DMS79 treated with DMSO at 0.1 percent for 48 hours (cell line): ENCODE data around the gene XKR3.
"Not testable (repeated sequence)": the region's sequence is repeated elsewhere in the genome, so short reads cannot be mapped to it uniquely, and the experiment has no call there.

Experiments
- DNase-seq: peaks from one replicate; lab custom pipeline; 2025; lab: John Stamatoyannopoulos, UW

The XKR3 gene

DNA sequence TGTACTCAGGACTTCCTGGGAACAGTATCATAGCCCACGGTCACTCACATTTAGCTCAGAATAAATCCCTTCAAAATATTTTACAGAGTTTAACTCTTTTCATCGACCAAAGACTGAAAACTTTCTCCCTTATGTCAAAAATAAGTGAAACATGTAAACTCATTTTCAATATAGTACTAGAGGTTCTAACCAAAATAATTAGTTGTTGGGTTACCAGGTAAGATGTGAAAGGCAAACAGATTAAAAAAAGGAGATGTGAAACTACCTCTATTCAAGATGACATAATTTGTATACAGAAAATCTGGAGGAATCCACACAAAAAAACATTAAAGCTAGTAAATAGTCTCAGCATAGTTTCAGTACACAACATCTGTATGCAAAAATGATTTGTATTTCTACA is 20.3 kb downstream of the XKR3 start:
- no peak for DNase-seq

DNA sequence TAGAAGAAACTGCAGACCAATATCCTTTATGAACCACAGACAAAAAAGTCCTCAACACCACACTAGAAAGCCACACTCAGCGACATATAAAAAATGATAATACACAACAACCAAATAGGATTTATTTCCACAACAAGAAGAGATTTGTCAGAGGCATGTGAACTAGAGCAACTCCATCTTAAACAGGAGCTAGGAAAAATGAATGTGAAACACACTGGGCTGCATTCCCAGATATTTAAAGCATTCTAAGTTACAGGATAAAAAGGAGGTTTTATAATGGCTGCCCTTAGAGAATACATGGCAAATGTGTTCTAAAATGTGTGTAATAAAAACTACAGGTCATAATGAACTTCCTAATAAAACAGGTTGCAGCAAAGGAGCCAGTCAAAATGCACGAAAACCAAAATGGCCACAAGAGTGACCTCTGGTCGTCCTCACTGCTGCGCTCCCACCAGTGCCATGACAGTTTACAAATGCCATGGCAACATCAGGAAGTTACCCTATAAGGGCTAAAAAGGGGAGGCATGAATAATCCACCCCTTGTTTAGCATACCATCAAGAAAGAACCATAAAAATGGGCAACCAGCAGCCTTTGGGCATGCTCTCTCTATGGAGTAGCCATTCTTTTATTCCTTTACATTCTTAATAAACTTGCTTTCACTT is 21.8 kb downstream of the XKR3 start:
- no peak for DNase-seq

DNA sequence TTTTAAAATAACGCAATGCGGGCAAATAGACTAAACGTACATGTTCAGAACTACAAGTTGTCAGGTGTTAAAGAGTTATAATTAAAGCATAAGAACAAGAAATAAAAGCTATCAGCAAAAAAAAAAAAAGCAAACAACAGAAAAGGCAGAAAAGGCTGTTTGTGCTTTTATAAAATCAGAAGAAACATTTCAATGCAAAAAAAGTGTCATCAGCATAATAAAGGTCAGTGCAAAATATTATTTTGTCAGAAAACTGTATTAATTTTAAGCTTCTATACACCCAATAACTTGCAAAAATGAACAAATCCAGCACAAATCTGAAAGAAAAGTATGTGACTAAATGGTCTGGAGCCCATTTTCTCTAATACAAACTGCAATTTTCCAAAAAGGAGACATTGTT is 23.6 kb downstream of the XKR3 start:
- DNase-seq: no peak

DNA sequence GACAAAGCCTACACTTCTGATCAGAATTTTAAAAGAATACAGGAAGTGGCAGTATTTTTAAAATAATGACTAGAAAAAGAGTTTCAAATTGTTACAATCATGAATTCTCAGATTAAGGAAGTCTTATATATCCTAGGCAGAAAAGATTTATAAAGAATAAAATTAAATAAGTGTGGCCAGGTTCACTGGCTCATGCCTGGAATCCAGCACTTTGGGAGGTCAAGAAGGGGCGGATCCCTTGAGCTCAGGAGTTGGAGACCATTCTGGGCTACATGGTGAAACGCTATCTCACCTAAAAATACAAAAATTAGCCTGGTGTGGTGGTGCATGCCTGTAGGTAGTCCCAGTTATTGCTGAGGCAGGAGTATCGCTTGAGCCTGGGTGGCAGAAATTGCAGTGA is 24.1 kb downstream of the XKR3 start:
- DNase-seq: no peak

DNA sequence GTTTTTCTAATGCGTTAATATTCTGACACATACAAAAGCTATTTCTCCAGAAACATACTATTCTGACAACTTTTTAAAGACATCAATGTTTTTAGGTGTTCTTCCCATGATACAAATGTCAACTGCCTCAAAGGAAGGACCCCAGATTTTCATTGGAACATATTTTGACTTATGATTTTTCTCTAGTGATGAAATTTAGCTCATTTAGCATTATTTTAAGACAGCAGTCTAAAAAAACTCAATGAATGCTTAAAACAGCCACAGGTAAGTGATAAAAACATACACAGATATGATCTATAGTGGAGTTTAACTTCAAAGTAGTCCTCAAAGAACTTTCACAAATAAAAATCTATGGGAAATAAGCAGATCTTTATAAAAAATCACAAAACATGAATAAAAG is 24.9 kb downstream of the XKR3 start:
- DNase-seq: no peak

DNA sequence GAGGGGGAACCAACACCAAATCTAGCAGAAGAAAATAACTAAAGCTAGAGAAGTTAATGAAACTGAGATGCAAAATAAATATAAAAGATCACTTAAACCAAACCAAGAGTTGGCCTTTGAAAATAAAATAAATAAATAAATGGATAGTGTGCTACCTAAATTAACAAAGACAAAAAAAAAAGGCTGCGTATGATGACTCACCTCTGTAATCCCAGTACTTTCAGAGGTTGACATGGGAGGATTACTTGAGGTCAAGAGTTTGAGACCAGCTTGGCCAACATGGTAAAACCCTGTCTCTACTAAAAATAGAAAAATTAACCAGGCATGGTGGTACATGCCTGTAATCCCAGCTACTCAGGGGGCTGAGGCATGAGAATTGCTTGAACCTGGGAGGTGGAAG is 29.7 kb downstream of the XKR3 start:
- DNase-seq: not testable (repeated sequence)

DNA sequence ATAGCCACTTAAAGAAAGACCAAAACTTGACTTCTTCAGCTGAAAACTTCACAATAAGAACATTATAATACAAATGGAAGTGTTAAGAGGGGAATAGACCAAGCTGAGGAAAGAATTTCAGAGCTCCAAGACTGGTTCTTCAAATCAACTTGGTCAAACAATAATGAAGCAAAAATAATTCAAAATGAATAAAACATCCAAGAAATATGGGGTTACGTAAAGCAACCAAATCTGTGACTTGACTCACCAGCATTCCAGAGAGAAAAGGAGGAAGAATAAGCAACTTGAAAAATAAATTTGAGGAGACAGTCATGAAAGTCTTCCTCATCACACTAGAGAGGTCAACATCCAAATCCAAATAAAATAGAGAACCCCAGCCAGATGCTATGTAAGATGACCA is 31.4 kb downstream of the XKR3 start:
- no peak for DNase-seq

DNA sequence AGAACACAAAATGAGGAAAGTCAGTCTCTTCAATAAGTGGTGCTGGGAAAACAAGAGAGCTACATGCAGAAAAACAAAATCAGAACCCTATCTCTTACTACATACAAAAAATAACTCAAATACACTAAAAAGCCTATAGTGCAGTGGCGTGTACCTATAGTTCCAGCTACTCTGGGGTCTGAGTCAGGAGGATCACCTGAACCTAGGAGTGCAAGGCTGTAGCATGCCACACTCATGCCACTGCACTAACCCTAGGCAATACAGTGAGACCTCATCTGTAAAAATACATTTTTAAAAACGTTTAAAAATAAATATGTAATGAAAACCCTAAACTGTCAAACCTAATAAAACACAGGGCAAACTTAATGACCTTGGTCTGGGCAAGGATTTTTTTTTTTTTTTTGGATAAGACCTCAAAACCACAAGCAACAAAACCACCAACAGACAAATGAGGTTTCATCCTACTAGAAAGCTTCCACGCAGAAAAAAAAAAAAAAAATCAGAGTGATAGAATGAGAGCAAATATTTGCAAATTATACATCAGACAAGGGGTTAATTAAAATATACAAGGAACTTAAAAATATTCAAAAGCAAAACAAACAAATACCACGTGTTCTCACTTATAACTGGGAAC is 35.2 kb downstream of the XKR3 start:
- no peak for DNase-seq

DNA sequence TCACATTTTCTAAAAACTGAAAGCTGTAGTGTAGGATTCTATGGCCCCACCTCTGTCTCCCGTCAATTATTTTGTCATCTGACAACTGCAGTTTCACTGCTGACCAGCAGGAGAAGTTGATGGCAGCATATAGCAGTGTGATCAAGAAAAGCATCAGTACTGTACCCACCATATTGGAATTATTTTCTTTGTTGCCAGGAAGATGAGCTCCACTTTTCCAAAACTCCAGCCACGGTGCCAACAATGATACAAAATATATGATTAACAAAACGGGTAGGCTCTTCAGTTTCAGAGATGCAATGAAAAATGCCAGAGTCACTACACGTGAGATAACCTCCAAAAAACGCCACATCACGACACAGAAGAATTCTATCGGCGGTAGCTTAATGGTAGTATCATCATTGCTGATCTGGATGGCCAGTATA is 41.3 kb downstream of the XKR3 start:
- no peak for DNase-seq

DNA sequence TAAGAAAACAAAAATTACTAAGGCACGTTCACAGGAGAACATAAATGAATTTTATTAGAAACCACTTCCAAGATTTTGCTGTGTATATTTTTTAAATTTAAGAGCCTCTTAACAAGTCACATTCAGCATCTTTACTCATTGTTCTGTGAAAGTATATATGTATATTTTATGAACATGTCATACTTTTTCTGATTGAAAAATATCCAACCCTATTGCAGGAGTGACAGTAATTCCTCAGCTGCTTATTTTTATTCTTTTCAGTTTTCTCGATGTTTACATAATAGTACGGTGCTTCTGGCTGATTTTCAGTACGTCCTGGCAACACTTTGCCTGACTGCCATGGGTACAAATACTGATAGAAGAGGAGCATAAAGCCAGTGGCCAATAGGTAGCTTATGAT is 41.8 kb downstream of the XKR3 start:
- DNase-seq: no peak

DNA sequence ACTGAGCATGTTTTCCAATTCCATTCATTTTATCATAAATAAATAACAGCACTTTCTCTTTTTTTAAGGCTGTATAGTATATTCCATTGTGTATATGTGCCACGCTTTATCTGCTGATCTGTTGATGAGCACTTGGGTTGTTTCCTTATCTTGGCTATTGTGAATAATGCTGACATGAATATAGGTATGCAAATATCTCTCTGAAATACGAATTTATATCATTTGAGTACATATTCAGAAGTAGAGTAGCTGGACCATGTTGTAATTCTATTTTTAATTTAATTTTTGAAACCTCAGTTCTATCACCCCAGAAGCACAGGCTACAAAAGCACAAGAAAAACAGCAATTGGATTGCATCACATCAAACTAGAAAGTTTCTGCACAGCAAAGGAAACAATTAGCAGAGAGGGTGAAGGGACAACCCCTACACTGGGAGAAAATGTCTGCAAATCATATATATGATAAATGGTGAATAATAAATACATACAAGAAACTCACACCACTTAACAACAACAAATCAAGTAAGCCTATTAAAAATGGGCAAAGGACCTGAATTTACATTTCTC is 43.4 kb downstream of the XKR3 start:
- no peak for DNase-seq

DNA sequence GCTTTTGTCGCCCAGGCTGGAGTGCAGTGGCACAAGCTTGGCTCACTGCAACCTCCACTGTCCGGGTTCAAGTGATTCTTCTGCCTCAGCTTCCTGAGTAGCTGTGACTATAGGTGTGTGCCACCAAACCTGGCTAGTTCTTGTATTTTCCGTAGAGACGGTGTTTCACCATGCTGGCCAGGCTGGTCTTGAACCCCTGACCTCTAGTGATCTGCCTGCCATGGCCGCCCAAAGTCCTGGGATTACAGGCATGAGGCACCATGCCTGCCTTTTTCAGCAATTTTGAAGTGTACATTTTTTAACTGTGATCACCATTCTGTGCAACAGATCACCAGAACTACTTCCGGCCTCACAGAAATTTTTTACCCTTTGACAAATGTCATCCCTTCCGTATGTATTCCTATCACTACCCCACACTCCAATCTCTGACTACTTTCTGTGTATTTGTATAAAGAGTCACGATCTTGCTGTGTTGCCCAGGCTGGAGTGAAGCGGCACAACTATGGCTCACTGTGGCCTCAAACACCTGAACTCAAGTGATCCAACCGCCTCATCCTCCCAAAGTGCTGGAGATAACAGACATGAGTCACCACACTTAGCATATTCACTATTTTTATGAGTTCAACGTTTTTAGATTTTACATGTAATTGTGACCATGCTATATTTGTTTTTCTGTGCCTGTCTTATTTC is 44.0 kb downstream of the XKR3 start:
- no peak for DNase-seq

DNA sequence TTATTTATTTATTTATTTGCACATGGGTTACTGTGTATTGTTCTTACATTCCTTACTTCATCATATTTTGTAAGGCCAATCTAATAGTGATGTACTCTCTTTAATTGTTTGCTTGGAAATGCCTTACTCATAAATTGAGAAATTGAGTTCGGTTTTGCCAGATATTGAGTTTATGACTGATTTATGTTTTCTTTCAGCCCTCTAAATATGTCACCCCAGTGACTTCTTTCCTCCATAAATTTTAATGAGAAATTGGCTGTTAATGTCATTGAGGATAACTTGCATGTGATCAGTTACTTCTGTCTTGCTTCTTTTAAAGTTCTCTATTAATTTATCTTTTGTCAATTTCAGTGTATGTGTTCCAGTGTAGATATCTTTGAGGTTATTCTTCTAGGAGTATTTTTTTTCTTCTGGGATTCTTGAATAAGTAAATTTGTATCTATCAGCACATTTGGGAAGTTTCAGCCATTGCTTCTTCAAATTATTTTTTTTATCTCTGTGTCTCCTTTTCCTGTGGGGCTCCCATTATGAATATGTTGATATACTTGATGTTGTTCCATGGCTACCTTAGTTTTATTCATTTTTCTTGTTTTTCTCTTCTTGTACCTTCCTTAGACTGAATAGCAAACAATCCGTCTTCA is 47.8 kb downstream of the XKR3 start:
- DNase-seq: no peak

DNA sequence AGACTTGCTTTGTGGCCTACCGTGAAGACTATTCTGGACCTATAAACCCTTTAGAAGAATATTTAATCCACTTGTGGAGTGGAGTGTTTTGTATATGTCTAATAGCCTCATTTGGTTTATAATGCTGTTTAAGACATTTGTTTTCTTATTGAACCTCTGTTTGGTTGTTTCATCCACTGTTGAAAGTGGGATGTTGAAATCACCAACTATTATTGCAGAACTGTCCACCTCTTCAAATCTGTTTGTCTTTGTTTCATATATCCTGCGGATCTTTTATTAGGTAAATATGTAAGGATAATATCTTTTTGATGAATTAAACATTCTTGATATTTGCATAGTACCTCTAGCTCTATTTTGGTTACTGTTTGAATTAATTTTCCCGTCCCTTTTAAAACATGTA is 49.1 kb downstream of the XKR3 start:
- DNase-seq: no peak

DNA sequence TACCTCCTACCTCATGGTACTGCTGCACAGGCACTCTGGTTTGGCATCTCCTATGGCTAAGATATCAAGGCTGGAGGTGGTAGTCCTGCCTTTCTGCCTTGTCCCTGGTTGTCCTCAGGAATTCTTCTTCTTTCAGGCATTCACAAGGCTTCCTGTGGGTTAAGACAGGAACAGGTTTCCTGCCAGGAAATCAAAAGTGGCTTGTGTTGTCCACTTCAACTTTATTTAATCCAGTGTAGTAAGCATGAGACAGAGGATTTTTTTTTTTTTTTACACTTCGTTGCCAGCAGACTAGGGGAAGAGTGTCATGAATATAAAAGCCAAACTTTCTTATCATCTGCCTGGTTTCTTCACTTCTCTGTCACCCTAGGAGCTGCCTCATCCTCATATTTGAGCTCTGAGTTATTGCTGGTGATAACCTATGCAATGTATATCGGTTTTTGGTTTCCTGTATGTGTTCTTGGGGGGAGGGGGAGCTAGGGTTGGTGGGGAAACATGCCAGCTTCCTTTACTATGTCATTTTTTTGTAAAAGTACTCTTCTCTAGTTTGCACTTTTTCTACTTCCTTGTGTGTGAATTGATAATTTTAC is 50.2 kb downstream of the XKR3 start:
- DNase-seq: no peak

DNA sequence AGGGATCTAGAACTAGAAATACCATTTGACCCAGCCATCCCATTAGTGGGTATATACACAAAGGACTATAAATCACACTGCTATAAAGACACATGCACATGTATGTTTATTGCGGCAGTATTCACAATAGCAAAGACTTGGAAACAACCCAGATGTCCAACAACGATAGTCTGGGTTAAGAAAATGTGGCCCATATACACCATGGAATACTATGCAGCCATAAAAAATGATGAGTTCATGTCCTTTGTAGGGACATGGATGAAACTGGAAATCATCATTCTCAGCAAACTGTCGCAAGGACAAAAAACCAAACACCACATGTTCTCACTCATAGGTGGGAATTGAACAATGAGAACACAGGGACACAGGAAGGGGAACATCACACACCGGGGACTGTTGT is 53.6 kb downstream of the XKR3 start:
- DNase-seq: not testable (repeated sequence)

DNA sequence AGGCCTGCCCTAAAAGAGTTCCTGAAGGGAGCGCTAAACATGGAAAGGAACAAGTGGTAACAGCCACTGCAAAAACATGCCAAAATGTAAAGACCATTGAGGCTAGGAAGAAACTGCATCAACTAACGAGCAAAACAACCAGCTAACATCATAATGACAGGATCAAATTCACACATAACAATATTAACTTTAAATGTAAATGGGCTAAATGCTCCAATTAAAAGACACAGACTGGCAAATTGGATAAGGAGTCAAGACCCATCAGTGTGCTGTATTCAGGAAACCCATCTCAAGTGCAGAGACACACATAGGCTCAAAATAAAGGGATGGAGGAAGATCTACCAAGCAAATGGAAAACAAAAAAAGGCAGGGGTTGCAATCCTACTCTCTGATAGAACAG is 57.3 kb downstream of the XKR3 start:
- not testable (repeated sequence) for DNase-seq

DNA sequence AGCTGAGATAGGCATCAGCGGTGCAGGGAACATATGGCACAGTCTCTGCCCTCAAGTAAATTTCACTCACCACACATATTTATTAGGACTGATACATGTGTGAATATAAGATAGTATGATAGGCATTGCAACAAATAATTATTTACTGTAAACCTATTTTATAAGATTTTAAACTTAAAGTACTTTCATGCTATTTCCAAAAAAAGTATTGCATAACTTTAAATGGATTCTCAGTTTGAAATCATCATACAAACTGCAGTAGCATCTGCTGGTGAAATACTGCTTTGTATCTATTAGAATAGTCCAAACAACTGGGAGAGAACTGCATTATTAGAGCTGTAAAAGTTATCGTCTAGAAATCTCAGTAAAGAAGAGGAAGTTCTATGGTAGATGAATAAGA is 63.0 kb downstream of the XKR3 start:
- not testable (repeated sequence) for DNase-seq

DNA sequence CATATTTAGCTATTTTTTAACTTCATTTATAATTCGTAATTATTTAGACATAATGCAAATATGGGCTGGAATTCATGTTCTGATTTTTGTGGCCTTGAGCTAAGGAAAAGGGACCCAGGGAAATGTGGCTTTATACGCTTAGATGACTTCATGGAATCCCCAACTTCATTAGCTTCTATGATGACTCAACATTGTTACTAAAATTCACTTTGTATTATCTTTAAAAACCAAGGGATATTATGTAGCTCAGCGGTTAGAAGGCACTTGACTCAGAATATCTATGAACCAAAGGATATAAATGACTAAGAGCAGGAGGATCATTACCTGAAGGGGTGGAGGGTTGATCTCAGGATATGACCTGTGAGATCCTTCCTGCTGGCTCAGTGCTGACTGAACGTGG is 64.8 kb downstream of the XKR3 start:
- not testable (repeated sequence) for DNase-seq

DNA sequence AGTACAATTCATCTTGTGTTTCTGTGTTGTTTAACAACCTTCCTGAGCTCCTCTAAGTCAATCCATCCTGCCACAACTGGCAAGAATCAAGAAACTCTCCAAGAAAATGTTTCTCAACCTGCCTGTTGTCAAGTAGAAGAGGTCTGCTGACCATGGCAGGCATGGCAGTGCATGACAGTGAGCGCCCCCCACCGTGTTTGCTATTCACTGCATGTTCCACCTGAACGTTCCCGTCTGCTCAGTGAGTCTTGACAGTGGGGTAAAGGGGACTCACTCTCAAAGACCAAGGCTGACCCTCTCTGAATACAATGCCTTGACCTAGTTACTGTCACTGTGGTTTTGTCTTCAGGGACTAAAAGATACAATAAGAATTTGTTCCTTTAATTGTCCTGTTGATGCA is 75.9 kb downstream of the XKR3 start:
- not testable (repeated sequence) for DNase-seq

DNA sequence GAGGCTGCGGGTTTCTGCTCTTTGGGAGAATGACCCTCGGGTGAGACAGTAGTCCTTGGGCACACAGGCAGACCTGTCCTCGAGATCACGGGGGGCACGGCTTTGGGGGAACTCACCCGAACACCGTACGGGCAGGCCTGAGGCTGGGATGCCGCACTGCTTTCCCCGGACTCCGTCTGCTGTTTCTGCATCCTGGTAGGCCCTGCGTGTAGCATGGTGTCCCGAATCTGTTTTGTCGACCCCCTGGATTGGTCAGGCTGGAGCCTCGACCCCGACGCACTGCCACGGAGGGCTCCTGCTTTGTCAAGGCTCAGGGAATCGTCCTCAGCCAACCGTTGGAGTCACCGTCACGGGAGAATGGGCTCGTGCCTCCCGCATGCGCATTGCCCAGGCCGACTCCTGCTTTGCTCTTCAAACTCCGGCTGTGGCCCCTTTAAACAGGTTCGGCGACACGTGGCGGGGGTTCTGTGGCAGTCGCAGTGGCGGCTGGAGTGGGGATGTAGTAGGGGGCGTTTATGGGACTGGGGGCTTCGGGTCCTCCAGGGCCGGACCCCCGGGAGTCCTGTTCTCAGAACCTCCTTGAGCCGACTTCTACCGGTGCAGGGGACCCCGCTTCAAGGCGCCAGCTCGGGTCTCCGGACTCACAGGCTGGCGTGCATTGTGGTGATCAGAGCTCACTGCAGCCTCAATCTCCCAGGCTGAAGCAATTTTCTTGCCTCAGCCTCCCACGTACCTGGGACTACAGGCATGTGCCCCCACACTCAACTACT is 76.9 kb downstream of the XKR3 start:
- not testable (repeated sequence) for DNase-seq
